Adrenal gland (tissue), 12 donors: ENCODE results near the gene PRIMA1. TPM values are rescaled to one million over a fixed set of nuclear protein-coding genes. Genes with fewer than 3 reads are reported as not detected.

Experiments used
- DNase-seq, 7 donors: peaks; one replicate each; pipeline ENCODE4 v3.0.0-alpha.2; 2019 to 2020
- H3K27ac ChIP-seq, 5 donors: fragments of 200-600 bp; sonication (generic) in 4 of 5; 1 replicate in 3 of 5; 2 replicates in 2 of 5; pipeline versions ENCODE4 v1.5.1 to v1.8.0; 2016 to 2020; ENCODE audit warnings: mild to moderate bottlenecking in 1 of 5
- H3K27me3 ChIP-seq: fragments of 200-600 bp; 2 replicates; pipeline ENCODE4 v1.8.0; 2021
- H3K36me3 ChIP-seq, 2 donors: fragments of 200-600 bp; replicated peaks in 1 of 2; 1 replicate in 1 of 2; 2 replicates in 1 of 2; pipeline versions ENCODE4 v1.5.1 to v1.8.0; 2018 to 2022
- H3K4me1 ChIP-seq, 2 donors: fragments of 200-600 bp; replicated peaks in 1 of 2; 1 replicate in 1 of 2; 2 replicates in 1 of 2; pipeline versions ENCODE4 v1.5.1 to v1.8.0; 2018 to 2021
- H3K4me3 ChIP-seq, 4 donors: fragments of 200-600 bp; sonication (generic) in 3 of 4; one replicate each; pipeline ENCODE4 v1.5.1; 2016 to 2018
- H3K9me3 ChIP-seq, 3 donors: fragments of 200-600 bp; sonication (generic) in 1 of 3; replicated peaks in 1 of 3; 1 replicate in 2 of 3; 2 replicates in 1 of 3; pipeline versions ENCODE4 v1.5.1 to v1.8.0; 2016 to 2021
- POLR2A ChIP-seq, 2 donors: fragments of 450-650 bp; IDR thresholded peaks; one replicate each; pipeline ENCODE4 v1.6.1; 2017; ENCODE audit warnings: antibody characterized with exemption in 2 of 2, mild to moderate bottlenecking in 2 of 2, moderate library complexity in 1 of 2
- WGBS, 4 donors: extraction: QIAGEN DNeasy Blood & Tissue Kit in 2 of 4; methylation state at CpG; one replicate each; pipeline versions ENCODE4 v1.1.5 to v1.1.7; 2013 to 2017; 5-methylcytosine and 5-hydroxymethylcytosine counted together
- intact Hi-C, 2 donors: fragments of 100-400 bp; cut with DNase I; formaldehyde crosslinking; loops; one replicate each; pipeline versions ENCODE4 v1.14.1 to v1.15.0; 2022 to 2023
- polyA plus RNA-seq, 3 donors: library from polyadenylated mRNA; stranded (reverse); fragments of 200-250 nt in 2 of 3; fragments of 350-450 nt in 1 of 3; fragmentation: Illumina TruSeq in 1 of 3; extraction: RNeasy Lipid Tissue Mini Kit (QIAGEN cat#74804) in 1 of 3; gene quantifications; one replicate each; pipeline ENCODE4 v1.2.3, GENCODE V29; 2013 to 2014
- total RNA-seq, 9 donors: library from RNA; depleted of rRNA in 4 of 9; stranded (reverse); fragments of >200 nt in 4 of 9; fragments of 120-200 nt in 1 of 9; fragmentation: NEBNext Ultra II Directional in 1 of 9; extraction: Animal tissue kit (Norgen Biotek cat#: 25700) in 1 of 9; gene quantifications; one replicate each; pipeline versions ENCODE4 v1.1.0 to v1.2.4, GENCODE V29; 2013 to 2023
- TF ChIP-seq, protein P1 (sequence below), 6 experiments: fragments of 450-650 bp in 4 of 6; fragments of 200-600 bp in 2 of 6; sonication (generic) in 1 of 6; IDR thresholded peaks; 1 replicate in 5 of 6; 2 replicates in 1 of 6; pipeline versions ENCODE4 v1.5.1 to v1.8.0; 2016 to 2021; ENCODE audit warnings: antibody characterized with exemption in 6 of 6, mild to moderate bottlenecking in 2 of 6, moderate library complexity in 1 of 6
- donor health status: healthy with polysubstance abuse.
- donor health status: Bipolar disorder and iron deficiency.
- donor health status: DM: yes; HTN: yes; CAD: no.
- donor health status: DM: no; HTN: no; CAD: no.
- donor health status: DM: no; HTN: no; CAD: no.
- donor health status: DM: yes; HTN: yes; CAD: no.

Gene PRIMA1
- total and polyA plus RNA-seq, 12 donors = 0.47 to 4.7 (median 1.7) TPM; not detected in 1

DNA sequence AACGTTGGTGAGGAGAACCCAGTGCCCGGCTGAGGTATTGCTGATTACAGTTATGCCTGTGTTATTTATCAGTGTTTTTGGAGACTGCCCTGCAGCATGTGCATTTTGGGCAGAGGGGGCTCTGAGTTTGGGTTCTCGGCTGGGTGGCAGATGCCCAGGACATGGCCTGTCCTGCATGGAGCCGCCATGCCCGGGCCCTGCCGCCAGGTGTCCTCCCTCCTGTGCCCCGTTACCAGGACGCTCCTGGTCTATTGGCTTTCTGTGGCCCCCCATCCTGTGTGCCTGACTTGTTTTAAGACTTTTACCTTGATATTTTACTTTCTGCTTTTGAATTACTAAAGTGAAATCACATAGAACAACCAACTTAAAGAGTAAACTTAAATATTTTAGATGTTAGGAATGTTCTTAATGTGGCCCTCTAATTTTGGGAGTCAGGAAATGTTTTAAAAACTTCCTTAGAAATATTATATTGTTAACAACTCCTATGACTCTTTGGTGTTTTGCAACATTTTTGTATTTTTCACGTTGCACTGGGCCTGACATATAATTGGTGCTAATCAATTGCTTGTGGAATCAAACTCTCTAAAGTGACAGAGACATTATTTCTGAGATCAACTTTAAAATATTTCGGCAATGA, 51.8 kb downstream of the PRIMA1 start:
- H3K36me3 ChIP-seq = no peaks in the 10 kb centered on the region
- intact Hi-C loops = no loop called here
- no peaks in the 10 kb centered on the region for H3K4me1 ChIP-seq
- no peak overlapping the region for H3K4me3 ChIP-seq
- WGBS, 4 donors = 69 to 80% (median 77%) methylated on average over 9 to 10 of the region's 10 CpGs
- no peaks in the 10 kb centered on the region for H3K27me3 ChIP-seq
- H3K9me3 ChIP-seq = no peaks in the 10 kb centered on the region
- no peak overlapping the region for H3K27ac ChIP-seq
- no peak for DNase-seq
- TF ChIP-seq, protein P1, sequence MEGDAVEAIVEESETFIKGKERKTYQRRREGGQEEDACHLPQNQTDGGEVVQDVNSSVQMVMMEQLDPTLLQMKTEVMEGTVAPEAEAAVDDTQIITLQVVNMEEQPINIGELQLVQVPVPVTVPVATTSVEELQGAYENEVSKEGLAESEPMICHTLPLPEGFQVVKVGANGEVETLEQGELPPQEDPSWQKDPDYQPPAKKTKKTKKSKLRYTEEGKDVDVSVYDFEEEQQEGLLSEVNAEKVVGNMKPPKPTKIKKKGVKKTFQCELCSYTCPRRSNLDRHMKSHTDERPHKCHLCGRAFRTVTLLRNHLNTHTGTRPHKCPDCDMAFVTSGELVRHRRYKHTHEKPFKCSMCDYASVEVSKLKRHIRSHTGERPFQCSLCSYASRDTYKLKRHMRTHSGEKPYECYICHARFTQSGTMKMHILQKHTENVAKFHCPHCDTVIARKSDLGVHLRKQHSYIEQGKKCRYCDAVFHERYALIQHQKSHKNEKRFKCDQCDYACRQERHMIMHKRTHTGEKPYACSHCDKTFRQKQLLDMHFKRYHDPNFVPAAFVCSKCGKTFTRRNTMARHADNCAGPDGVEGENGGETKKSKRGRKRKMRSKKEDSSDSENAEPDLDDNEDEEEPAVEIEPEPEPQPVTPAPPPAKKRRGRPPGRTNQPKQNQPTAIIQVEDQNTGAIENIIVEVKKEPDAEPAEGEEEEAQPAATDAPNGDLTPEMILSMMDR (IDR thresholded peaks at IDR 0.05) = no peak
- TF ChIP-seq POLR2A (IDR thresholded peaks at IDR 0.05) = no peak

DNA sequence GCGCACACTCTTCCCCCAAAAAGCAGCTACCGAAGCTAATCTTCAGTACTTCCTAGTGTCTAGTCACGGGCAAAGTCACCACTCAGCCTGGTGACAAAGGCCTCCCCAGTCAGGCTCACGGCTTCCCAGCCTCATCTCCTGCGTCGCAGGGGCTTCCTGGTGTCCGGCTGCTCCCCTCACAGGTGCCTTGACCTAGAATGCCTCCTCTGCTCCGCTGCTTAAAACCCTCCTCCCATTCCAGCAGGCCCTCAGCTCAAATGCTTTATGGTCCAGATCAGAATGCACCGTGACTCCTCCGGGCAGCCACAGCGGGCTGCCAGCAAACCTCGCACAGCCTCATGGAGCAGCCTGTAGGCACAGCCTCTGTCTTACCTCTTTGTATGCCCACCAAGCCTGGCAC, 53.1 kb downstream of the PRIMA1 start:
- Histone ChIP-seq H3K9me3 (no peaks in the 10 kb centered on the region), H3K27me3 (no peaks in the 10 kb centered on the region), H3K4me1 (no peaks in the 10 kb centered on the region), H3K36me3 (no peaks in the 10 kb centered on the region), H3K27ac (no peak overlapping the region), H3K4me3 (no peak overlapping the region)
- TF ChIP-seq, protein P1 (IDR thresholded peaks at IDR 0.05) = no peak
- TF ChIP-seq POLR2A (IDR thresholded peaks at IDR 0.05) = no peak
- 82 to 94% (median 89%) methylated on average over 8 to 12 of the region's 12 CpGs for WGBS, 4 donors
- no peak for DNase-seq
- intact Hi-C loops = no loop called here

DNA sequence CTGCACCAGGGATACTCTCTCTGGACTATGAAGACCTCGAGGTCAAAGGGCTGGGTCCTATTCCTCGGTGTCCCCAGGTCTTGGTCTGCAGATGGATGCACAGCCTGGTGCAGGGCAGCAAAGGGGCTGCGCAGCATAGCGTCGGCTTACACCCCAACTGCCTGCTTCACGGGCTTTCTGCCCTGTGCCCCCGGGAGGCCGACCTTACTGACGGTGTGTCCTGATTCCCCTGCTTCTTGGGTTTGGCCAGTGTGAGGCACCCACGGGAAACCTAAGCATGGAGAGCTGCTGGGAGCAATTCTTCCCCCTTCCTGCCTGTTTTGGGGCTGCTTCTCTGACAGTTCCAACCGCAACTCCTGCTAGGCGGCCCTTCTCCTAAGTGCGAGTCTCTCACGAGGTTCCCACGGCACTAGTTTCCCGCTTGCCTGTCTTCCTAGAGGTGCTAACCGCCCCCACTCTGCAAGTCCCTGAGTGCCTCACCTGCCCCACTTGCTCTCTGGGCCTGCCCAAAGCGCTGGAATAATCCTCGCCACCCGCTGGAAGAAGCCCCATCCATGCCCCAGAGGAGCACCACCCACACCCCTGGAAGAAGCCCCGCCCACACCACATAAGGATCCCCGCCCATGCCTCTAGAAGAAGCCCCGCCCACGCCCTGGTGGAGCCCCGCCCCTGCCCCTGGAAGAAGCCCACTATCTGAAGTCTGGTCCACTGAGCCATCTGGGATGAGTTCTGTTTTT, 54.0 kb downstream of the PRIMA1 start:
- Histone ChIP-seq H3K4me3 (no peak overlapping the region), H3K27me3 (no peaks in the 10 kb centered on the region), H3K27ac (no peak overlapping the region), H3K4me1 (no peaks in the 10 kb centered on the region), H3K36me3 (no peaks in the 10 kb centered on the region), H3K9me3 (no peaks in the 10 kb centered on the region)
- 82 to 88% (median 84%) methylated on average over 19 to 25 of the region's 25 CpGs for WGBS, 4 donors
- intact Hi-C loops = no loop called here
- no peak for DNase-seq
- no peak for TF ChIP-seq POLR2A (IDR thresholded peaks at IDR 0.05)
- TF ChIP-seq, protein P1 (IDR thresholded peaks at IDR 0.05) = no peak

DNA sequence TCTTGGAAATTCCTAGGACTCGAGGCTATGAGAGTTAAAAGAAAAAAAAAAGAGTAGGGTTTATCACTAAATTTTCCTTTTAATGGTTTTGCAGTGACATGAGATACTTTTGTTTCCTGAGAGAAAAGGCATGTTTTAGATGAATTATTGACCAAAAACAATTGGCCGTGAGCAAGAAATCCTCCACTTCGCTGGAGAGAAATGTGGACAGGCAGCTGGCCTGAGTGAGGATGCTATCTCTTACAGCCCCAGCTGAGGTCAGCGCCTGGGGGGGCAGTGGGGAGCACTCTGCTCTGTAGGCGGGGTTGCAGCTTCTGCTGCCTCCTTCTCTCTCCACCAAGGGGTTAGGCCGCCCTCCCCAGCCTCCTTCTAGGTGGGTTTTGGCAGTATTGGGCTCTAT, 54.7 kb downstream of the PRIMA1 start:
- H3K9me3 ChIP-seq = no peaks in the 10 kb centered on the region
- H3K4me1 ChIP-seq = no peaks in the 10 kb centered on the region
- TF ChIP-seq, protein P1 (IDR thresholded peaks at IDR 0.05) = no peak
- TF ChIP-seq POLR2A (IDR thresholded peaks at IDR 0.05) = no peak
- no peak overlapping the region for H3K27ac ChIP-seq
- no peak for DNase-seq
- intact Hi-C loops = no loop called here
- H3K36me3 ChIP-seq = no peaks in the 10 kb centered on the region
- 55 to 66% (median 60%) methylated on average over 6 of the region's 6 CpGs for WGBS, 4 donors
- no peaks in the 10 kb centered on the region for H3K27me3 ChIP-seq
- H3K4me3 ChIP-seq = no peak overlapping the region
